NB4 (cell line): Measurements from ENCODE around the gene RXRA.

Source experiments
- CTCF ChIP-seq: IDR thresholded peaks from one replicate; pipeline ENCODE4 v1.5.1; 2012; ENCODE audit warnings: low read depth, low read length
- MAX ChIP-seq: IDR thresholded peaks from 2 replicates; pipeline ENCODE4 v1.6.1; 2011; ENCODE audit warnings: low read depth, low read length
- MYC ChIP-seq: IDR thresholded peaks from 2 replicates; pipeline ENCODE4 v1.6.1; 2011; ENCODE audit warnings: low read depth, low read length
- POLR2A ChIP-seq: IDR thresholded peaks from 2 replicates; pipeline ENCODE4 v1.6.1; 2011; ENCODE audit warnings: mild to moderate bottlenecking; ENCODE audit not compliant: insufficient read length; ENCODE audit errors: extremely low read depth

- no peak for TF ChIP-seq CTCF
- TF ChIP-seq POLR2A: no peak
- TF ChIP-seq MAX: no peak
- no peak for TF ChIP-seq MYC
Measured at GRCh38 chr9:134303601-134304000, 22.7 kb upstream of the RXRA start.
